ENCODE results near the gene PNPLA6. TPM values are rescaled to one million over a fixed set of nuclear protein-coding genes. Genes with fewer than 3 reads are reported as not detected.
A peak's percentile ranks its signal among the peaks of the same experiment; 100 is the strongest.

Gene PNPLA6
- total and polyA plus RNA-seq, 2 of the 13 experiments (the other 11 are each of a cell fraction or from before 2014, with no cell fraction given): 24.9 to 28.2 TPM

GRCh38 chr19:7522072-7522922 is 13.2 kb upstream of the PNPLA6 start, which contains the start of gene MCOLN1 (continued):
- TF ChIP-seq ZNF605 (CRISPR knock-in tag; IDR thresholded peaks at IDR 0.05): no peak
- TF ChIP-seq ZNF724P (CRISPR knock-in tag; IDR thresholded peaks at IDR 0.05; ENCODE audit: borderline replicate concordance): no peak
- TF ChIP-seq THAP7 (CRISPR knock-in tag; IDR thresholded peaks at IDR 0.05): peak; percentile 99
- no peak for TF ChIP-seq NFATC3 (CRISPR knock-in tag; IDR thresholded peaks at IDR 0.05)
- TF ChIP-seq ZNF512B (CRISPR knock-in tag; IDR thresholded peaks at IDR 0.05; ENCODE audit: borderline replicate concordance): no peak
- TF ChIP-seq TOE1 (CRISPR knock-in tag; IDR thresholded peaks at IDR 0.05): no peak; the same call in 1 of the 2 replicates
- TF ChIP-seq KLF12 (CRISPR knock-in tag; IDR thresholded peaks at IDR 0.05; ENCODE audit: borderline replicate concordance): no peak
- TF ChIP-seq STAT5B (CRISPR knock-in tag; IDR thresholded peaks at IDR 0.05): no peak
- TF ChIP-seq ATF1 (CRISPR knock-in tag; IDR thresholded peaks at IDR 0.05): no peak
- no peak for TF ChIP-seq PHB2 (IDR thresholded peaks at IDR 0.05; ENCODE audit: partially characterized antibody)
- no peak for TF ChIP-seq ZNF737 (CRISPR knock-in tag; IDR thresholded peaks at IDR 0.05; ENCODE audit: borderline replicate concordance)
- TF ChIP-seq ZNF747 (CRISPR knock-in tag; IDR thresholded peaks at IDR 0.05; ENCODE audit: borderline replicate concordance): peak; percentile 74; the same call in 1 of the 2 replicates
- no peak for TF ChIP-seq ZNF569 (CRISPR knock-in tag; IDR thresholded peaks at IDR 0.05; ENCODE audit: borderline replicate concordance)
- TF ChIP-seq POLR2AphosphoS5 (IDR thresholded peaks at IDR 0.05; ENCODE audit: low read depth, low read length): no peak; the same call in 1 of the 2 replicates
- TF ChIP-seq ZNF512 (CRISPR knock-in tag; IDR thresholded peaks at IDR 0.05): no peak
- no peak for TF ChIP-seq ZNF782 (CRISPR knock-in tag; IDR thresholded peaks at IDR 0.05; ENCODE audit: borderline replicate concordance)
- peak; percentile 90 for TF ChIP-seq GABPB1 (CRISPR knock-in tag; IDR thresholded peaks at IDR 0.05)
- peak; percentile 53; the same call in 1 of the 2 replicates for TF ChIP-seq ATF3 (CRISPR knock-in tag; IDR thresholded peaks at IDR 0.05)
- peak; percentile 65; the same call in 1 of the 2 replicates for TF ChIP-seq ZNF546 (CRISPR knock-in tag; conservative IDR thresholded peaks at IDR 0.05)
- no peak for TF ChIP-seq ZMYM2 (CRISPR knock-in tag; IDR thresholded peaks at IDR 0.05)
- TF ChIP-seq SYNCRIP (IDR thresholded peaks at IDR 0.05; ENCODE audit: insufficient read depth, low read depth, low read length): no peak
- no peak; the same call in 1 of the 2 replicates for TF ChIP-seq NR2F2 (IDR thresholded peaks at IDR 0.05; ENCODE audit: borderline replicate concordance, low read depth)
- peak; percentile 17; the same call in 1 of the 2 replicates for TF ChIP-seq ZNF839 (CRISPR knock-in tag; IDR thresholded peaks at IDR 0.05; ENCODE audit: borderline replicate concordance)

Measured in HepG2 (cell line).